ENCODE measurements around the gene ZNHIT2. TPM values are rescaled to one million over a fixed set of nuclear protein-coding genes. Genes with fewer than 3 reads are reported as not detected.
"Not testable (repeated sequence)": the region's sequence is repeated elsewhere in the genome, so short reads cannot be mapped to it uniquely, and the experiment has no call there.

ZNHIT2 gene
- total and polyA plus RNA-seq, 3 experiments from 2014 or later = 15.2 to 20.1 (median 19.8) TPM

- H3K4me1 Mint-ChIP-seq = no peaks in the 10 kb centered on the region
- no peak overlapping the region for H3K27ac ChIP-seq (ENCODE audit: low read depth, low read length)
- POLR2A ChIA-PET = no interaction called here
- H3K4me3 ChIP-seq (ENCODE audit: low read length) = no peak overlapping the region
- no peaks in the 10 kb centered on the region for H3K4me1 ChIP-seq (ENCODE audit: insufficient read depth, low read length)
- no peaks in the 10 kb centered on the region for H3K27me3 ChIP-seq (ENCODE audit: insufficient read depth, low read length, poor library complexity, severe bottlenecking)
- H3K27me3 Mint-ChIP-seq = peaks cover 9 to 15% of the 10 kb centered on the region in 2 donors
- no peaks in the 10 kb centered on the region for H3K36me3 ChIP-seq (ENCODE audit: insufficient read depth, low read length)
- H3K27ac Mint-ChIP-seq = peak overlapping the region in 1 of 8 donors; percentile 11
- no peaks in the 10 kb centered on the region for H3K9me3 ChIP-seq (ENCODE audit: low read length)
- H3K9me3 Mint-ChIP-seq = no peaks in the 10 kb centered on the region
- no peaks in the 10 kb centered on the region for H3K36me3 Mint-ChIP-seq
- DNase-seq = no peak
- no peak overlapping the region for H3K4me3 Mint-ChIP-seq
- CTCF ChIA-PET = no interaction called here
Measured at GRCh38 chr11:65156926-65157325, 39.4 kb upstream of the ZNHIT2 start.

DNA sequence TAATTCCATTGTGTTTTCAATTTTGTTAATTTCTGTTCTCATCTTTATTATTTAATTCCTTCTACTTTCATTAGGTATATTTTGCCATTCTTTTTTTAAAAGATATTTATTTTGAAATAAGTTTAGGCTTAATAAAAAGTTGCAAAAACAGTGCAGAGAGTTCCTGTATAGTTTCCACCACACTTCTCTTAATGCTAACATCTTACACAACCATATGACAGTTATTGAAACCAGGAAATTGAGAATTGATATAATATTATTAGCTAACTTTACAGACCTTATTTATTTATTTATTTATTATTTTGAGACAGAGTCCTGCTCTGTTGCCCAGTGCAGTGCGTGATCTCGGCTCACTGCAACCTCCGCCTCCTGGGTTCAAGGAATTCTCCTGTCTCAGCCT is 38.8 kb upstream of the ZNHIT2 start:
- no peaks in the 10 kb centered on the region for H3K9me3 ChIP-seq (ENCODE audit: low read length)
- H3K27ac ChIP-seq (ENCODE audit: low read depth, low read length) = no peak overlapping the region
- Mint-ChIP-seq H3K4me1 (no peaks in the 10 kb centered on the region), H3K27ac (no peak overlapping the region), H3K27me3 (peaks cover 9 to 15% of the 10 kb centered on the region in 2 donors), H3K9me3 (no peaks in the 10 kb centered on the region), H3K36me3 (no peaks in the 10 kb centered on the region), H3K4me3 (no peak overlapping the region)
- no peak overlapping the region for H3K4me3 ChIP-seq (ENCODE audit: low read length)
- H3K4me1 ChIP-seq (ENCODE audit: insufficient read depth, low read length) = no peaks in the 10 kb centered on the region
- ChIA-PET POLR2A (no interaction called here), CTCF (no interaction called here)
- H3K27me3 ChIP-seq (ENCODE audit: insufficient read depth, low read length, poor library complexity, severe bottlenecking) = no peaks in the 10 kb centered on the region
- no peak for DNase-seq
- H3K36me3 ChIP-seq (ENCODE audit: insufficient read depth, low read length) = no peaks in the 10 kb centered on the region

GRCh38 chr11:65152122-65152521 is 34.6 kb upstream of the ZNHIT2 start:
- POLR2A ChIA-PET = interaction anchor here (0.5 kb wide), 1 partner anchor 89 kb away, joined by 4 read pairs; no protein-coding TSS in a partner anchor
- CTCF ChIA-PET = no interaction called here
- no peaks in the 10 kb centered on the region for H3K36me3 ChIP-seq (ENCODE audit: insufficient read depth, low read length)
- H3K4me1 ChIP-seq (ENCODE audit: insufficient read depth, low read length) = no peaks in the 10 kb centered on the region
- Mint-ChIP-seq H3K27ac (no peak overlapping the region), H3K4me1 (no peaks in the 10 kb centered on the region), H3K4me3 (peak overlapping the region in 1 of 7 donors; percentile 15), H3K9me3 (peaks cover 0 to 3% (median 0%) of the 10 kb centered on the region in 5 donors), H3K36me3 (no peaks in the 10 kb centered on the region), H3K27me3 (peaks cover 0 to 4% of the 10 kb centered on the region in 2 donors)
- no peak overlapping the region for H3K4me3 ChIP-seq (ENCODE audit: low read length)
- DNase-seq = no peak
- no peaks in the 10 kb centered on the region for H3K27me3 ChIP-seq (ENCODE audit: insufficient read depth, low read length, poor library complexity, severe bottlenecking)
- H3K9me3 ChIP-seq (ENCODE audit: low read length) = no peaks in the 10 kb centered on the region
- no peak overlapping the region for H3K27ac ChIP-seq (ENCODE audit: low read depth, low read length)

GRCh38 chr11:65151331-65151899 is 33.9 kb upstream of the ZNHIT2 start:
- no peaks in the 10 kb centered on the region for H3K9me3 ChIP-seq (ENCODE audit: low read length)
- CTCF ChIA-PET = no interaction called here

DNA sequence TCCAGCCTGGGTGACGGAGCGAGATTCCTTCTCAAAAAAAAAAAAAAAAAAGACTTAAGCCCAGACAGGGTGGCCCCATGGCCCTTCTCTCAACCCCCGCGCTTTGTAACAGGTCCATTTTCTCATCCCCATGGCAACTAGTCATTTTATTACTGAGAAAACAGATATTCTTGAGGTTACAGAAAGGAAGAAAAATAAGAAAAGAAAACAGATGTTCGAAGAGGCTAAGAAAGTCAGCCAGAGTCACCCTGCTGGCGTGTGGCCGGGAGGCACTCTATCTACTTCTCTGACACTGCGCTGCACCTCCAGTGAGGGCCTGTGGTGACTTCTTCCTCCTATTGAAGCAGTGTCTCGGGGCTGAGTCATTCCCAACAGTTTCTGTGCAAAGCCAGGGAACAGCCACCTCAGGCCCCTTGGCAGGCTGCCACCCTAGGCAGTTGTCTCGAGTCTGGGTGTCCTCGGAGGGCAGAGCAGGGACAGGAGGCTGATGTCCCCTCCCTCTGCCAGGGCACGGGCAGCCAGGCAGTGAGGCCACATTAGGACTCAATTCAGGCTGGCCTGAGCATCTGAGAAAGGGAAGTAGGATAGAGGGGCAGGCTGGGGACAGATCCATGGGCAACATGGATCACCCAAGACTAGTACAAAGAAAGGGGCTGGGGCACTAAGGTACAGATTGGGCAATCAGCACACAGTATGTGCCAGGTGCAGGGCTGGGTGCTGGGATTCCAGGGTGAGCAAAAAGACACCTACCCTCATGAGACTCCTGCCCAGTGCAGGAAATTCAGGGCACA is 33.2 kb upstream of the ZNHIT2 start:
- H3K36me3 Mint-ChIP-seq = no peaks in the 10 kb centered on the region
- H3K9me3 Mint-ChIP-seq = peaks cover 0 to 3% (median 0%) of the 10 kb centered on the region in 5 donors
- no peak overlapping the region for H3K4me3 Mint-ChIP-seq
- H3K27me3 Mint-ChIP-seq = peaks cover 1 to 4% of the 10 kb centered on the region in 2 donors
- no peak overlapping the region for H3K4me3 ChIP-seq (ENCODE audit: low read length)
- H3K4me1 Mint-ChIP-seq = no peaks in the 10 kb centered on the region
- H3K36me3 ChIP-seq (ENCODE audit: insufficient read depth, low read length) = no peaks in the 10 kb centered on the region
- peak overlapping the region; percentile 25 for H3K27ac ChIP-seq (ENCODE audit: low read depth, low read length)
- peak overlapping the region in 2 of 8 donors; percentile 29 to 55 for H3K27ac Mint-ChIP-seq
- CTCF ChIA-PET = no interaction called here
- POLR2A ChIA-PET = no interaction called here
- no peaks in the 10 kb centered on the region for H3K27me3 ChIP-seq (ENCODE audit: insufficient read depth, low read length, poor library complexity, severe bottlenecking)
- H3K9me3 ChIP-seq (ENCODE audit: low read length) = no peaks in the 10 kb centered on the region
- H3K4me1 ChIP-seq (ENCODE audit: insufficient read depth, low read length) = no peaks in the 10 kb centered on the region
- DNase-seq = no peak

More at GRCh38 chr11:65151331-65151899, 33.9 kb upstream of the ZNHIT2 start:
- H3K27ac Mint-ChIP-seq = peak overlapping the region in 1 of 8 donors; percentile 3
- H3K9me3 Mint-ChIP-seq = peaks cover 0 to 3% (median 0%) of the 10 kb centered on the region in 5 donors
- H3K36me3 Mint-ChIP-seq = no peaks in the 10 kb centered on the region
- DNase-seq = no peak
- no peaks in the 10 kb centered on the region for H3K4me1 Mint-ChIP-seq
- POLR2A ChIA-PET = interaction anchor here (0.5 kb wide), 1 partner anchor 89 kb away, joined by 4 read pairs; no protein-coding TSS in a partner anchor
- H3K36me3 ChIP-seq (ENCODE audit: insufficient read depth, low read length) = no peaks in the 10 kb centered on the region
- no peak overlapping the region for H3K4me3 ChIP-seq (ENCODE audit: low read length)
- peaks cover 0 to 4% of the 10 kb centered on the region in 2 donors for H3K27me3 Mint-ChIP-seq
- no peak overlapping the region for H3K27ac ChIP-seq (ENCODE audit: low read depth, low read length)
- H3K4me3 Mint-ChIP-seq = no peak overlapping the region
- H3K4me1 ChIP-seq (ENCODE audit: insufficient read depth, low read length) = no peaks in the 10 kb centered on the region
- no peaks in the 10 kb centered on the region for H3K27me3 ChIP-seq (ENCODE audit: insufficient read depth, low read length, poor library complexity, severe bottlenecking)

DNA sequence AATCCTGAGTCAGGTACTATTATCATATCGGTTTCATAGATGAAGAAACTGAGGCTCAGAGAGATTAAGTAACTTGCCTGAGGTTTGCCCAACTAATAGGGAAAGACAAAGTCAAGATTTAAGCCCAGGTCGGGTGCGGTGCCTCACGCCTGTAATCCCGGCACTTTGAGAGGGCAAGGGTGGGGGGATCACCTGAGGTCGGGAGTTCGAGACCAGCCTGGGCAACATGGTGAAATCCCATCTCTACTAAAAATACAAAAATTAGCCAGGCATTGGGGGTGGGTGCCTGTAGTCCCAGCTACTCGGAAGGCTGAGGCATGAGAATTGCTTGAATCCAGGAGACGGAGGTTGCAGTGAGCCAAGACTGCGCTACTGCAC is 32.6 kb upstream of the ZNHIT2 start:
- H3K9me3 ChIP-seq (ENCODE audit: low read length); POLR2A ChIA-PET: not testable (repeated sequence)

GRCh38 chr11:65148657-65149056 is 31.2 kb upstream of the ZNHIT2 start:
- no peak overlapping the region for H3K27ac ChIP-seq (ENCODE audit: low read depth, low read length)
- Mint-ChIP-seq H3K4me3 (no peak overlapping the region), H3K36me3 (no peaks in the 10 kb centered on the region), H3K9me3 (peaks cover 0 to 3% (median 0%) of the 10 kb centered on the region in 5 donors), H3K27ac (peak overlapping the region in 1 of 8 donors; percentile 68), H3K4me1 (no peaks in the 10 kb centered on the region), H3K27me3 (peaks cover 4 to 10% of the 10 kb centered on the region in 2 donors)
- H3K4me1 ChIP-seq (ENCODE audit: insufficient read depth, low read length) = no peaks in the 10 kb centered on the region
- no peaks in the 10 kb centered on the region for H3K27me3 ChIP-seq (ENCODE audit: insufficient read depth, low read length, poor library complexity, severe bottlenecking)
- H3K4me3 ChIP-seq (ENCODE audit: low read length) = no peak overlapping the region
- H3K36me3 ChIP-seq (ENCODE audit: insufficient read depth, low read length) = no peaks in the 10 kb centered on the region
- POLR2A ChIA-PET = no interaction called here
- CTCF ChIA-PET = no interaction called here
- no peak for DNase-seq
- no peaks in the 10 kb centered on the region for H3K9me3 ChIP-seq (ENCODE audit: low read length)

More for the DNA sequence above, 32.6 kb upstream of the ZNHIT2 start:
- H3K27ac Mint-ChIP-seq; H3K4me1 Mint-ChIP-seq; H3K9me3 Mint-ChIP-seq; H3K4me1 ChIP-seq (ENCODE audit: insufficient read depth, low read length); H3K27me3 Mint-ChIP-seq; H3K4me3 Mint-ChIP-seq; H3K4me3 ChIP-seq (ENCODE audit: low read length); CTCF ChIA-PET; H3K36me3 Mint-ChIP-seq; H3K27me3 ChIP-seq (ENCODE audit: insufficient read depth, low read length, poor library complexity, severe bottlenecking); DNase-seq; H3K36me3 ChIP-seq (ENCODE audit: insufficient read depth, low read length): not testable (repeated sequence)
- H3K27ac ChIP-seq (ENCODE audit: low read depth, low read length) = peak overlapping the region; percentile 25

GRCh38 chr11:65147352-65148075 is 30.0 kb upstream of the ZNHIT2 start:
- H3K9me3 Mint-ChIP-seq = peaks cover 0 to 3% (median 0%) of the 10 kb centered on the region in 5 donors
- no peaks in the 10 kb centered on the region for H3K4me1 ChIP-seq (ENCODE audit: insufficient read depth, low read length)
- H3K4me3 ChIP-seq (ENCODE audit: low read length) = no peak overlapping the region
- ChIA-PET POLR2A (no interaction called here), CTCF (interaction anchor here (1.1 kb wide), 1 partner anchor 26 kb away, joined by 3 read pairs; the partner anchor contains the start of genes FAU and MRPL49)
- no peaks in the 10 kb centered on the region for H3K27me3 ChIP-seq (ENCODE audit: insufficient read depth, low read length, poor library complexity, severe bottlenecking)
- no peak overlapping the region for H3K4me3 Mint-ChIP-seq
- no peaks in the 10 kb centered on the region for H3K36me3 ChIP-seq (ENCODE audit: insufficient read depth, low read length)
- H3K9me3 ChIP-seq (ENCODE audit: low read length) = no peaks in the 10 kb centered on the region
- no peak for DNase-seq
- no peaks in the 10 kb centered on the region for H3K36me3 Mint-ChIP-seq
- H3K4me1 Mint-ChIP-seq = no peaks in the 10 kb centered on the region
- no peak overlapping the region for H3K27ac Mint-ChIP-seq
- peaks cover 4 to 14% of the 10 kb centered on the region in 2 donors for H3K27me3 Mint-ChIP-seq
- H3K27ac ChIP-seq (ENCODE audit: low read depth, low read length) = no peak overlapping the region
